ENCODE data around the gene EML1.

EML1 gene

GRCh38 chr14:99976681-99977080, 183.5 kb downstream of the EML1 start:
- in situ Hi-C loops (cut with MboI; ENCODE audit: low pct_unique_long_range_greater_than_20kb, low sequenced_read_pairs, unreplicated experiment): no loop called here
- no peak for DNase-seq (ENCODE audit: low spot score)
- no peak for TF ChIP-seq CTCF (IDR thresholded peaks at IDR 0.05; ENCODE audit: extremely low read depth, insufficient read depth, missing control alignments)

DNA sequence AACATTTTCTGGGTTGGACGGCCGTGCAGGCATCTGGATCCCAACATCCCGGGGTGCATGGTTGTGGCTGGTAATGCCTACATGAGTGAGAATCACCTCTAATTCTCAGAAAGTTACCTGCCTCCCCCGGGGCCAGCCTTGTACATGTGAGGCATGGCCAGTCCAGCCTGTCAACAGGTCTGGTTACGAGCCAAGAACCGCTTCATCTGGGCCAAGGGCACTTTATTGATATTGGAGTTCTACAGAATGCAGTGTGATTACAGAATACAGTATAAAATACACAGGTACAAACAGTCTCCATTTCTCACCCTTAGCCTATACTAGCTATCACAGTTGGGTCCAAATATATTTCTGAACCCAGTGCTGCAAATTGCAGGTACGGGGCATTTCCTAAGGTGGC, 187.1 kb downstream of the EML1 start:
- in situ Hi-C loops (cut with MboI; ENCODE audit: low pct_unique_long_range_greater_than_20kb, low sequenced_read_pairs, unreplicated experiment): no loop called here
- TF ChIP-seq CTCF (IDR thresholded peaks at IDR 0.05; ENCODE audit: extremely low read depth, insufficient read depth, missing control alignments): no peak

GRCh38 chr14:99981806-99982205, 188.6 kb downstream of the EML1 start:
- peak; percentile 1 for TF ChIP-seq CTCF (IDR thresholded peaks at IDR 0.05; ENCODE audit: extremely low read depth, insufficient read depth, missing control alignments)
- in situ Hi-C loops (cut with MboI; ENCODE audit: low pct_unique_long_range_greater_than_20kb, low sequenced_read_pairs, unreplicated experiment): no loop called here
- no peak for DNase-seq (ENCODE audit: low spot score)

More for the DNA sequence above, 187.1 kb downstream of the EML1 start:
- no peak for DNase-seq (ENCODE audit: low spot score)

GRCh38 chr14:99982537-99983250, 189.5 kb downstream of the EML1 start:
- in situ Hi-C loops (cut with MboI; ENCODE audit: low pct_unique_long_range_greater_than_20kb, low sequenced_read_pairs, unreplicated experiment): no loop called here
- peak; percentile 87 for TF ChIP-seq CTCF (IDR thresholded peaks at IDR 0.05; ENCODE audit: extremely low read depth, insufficient read depth, missing control alignments)
- DNase-seq (ENCODE audit: low spot score): peak; percentile 75

GRCh38 chr14:99983251-99984015, 190.2 kb downstream of the EML1 start:
- DNase-seq (ENCODE audit: low spot score): no peak
- in situ Hi-C loops (cut with MboI; ENCODE audit: low pct_unique_long_range_greater_than_20kb, low sequenced_read_pairs, unreplicated experiment): no loop called here

DNA sequence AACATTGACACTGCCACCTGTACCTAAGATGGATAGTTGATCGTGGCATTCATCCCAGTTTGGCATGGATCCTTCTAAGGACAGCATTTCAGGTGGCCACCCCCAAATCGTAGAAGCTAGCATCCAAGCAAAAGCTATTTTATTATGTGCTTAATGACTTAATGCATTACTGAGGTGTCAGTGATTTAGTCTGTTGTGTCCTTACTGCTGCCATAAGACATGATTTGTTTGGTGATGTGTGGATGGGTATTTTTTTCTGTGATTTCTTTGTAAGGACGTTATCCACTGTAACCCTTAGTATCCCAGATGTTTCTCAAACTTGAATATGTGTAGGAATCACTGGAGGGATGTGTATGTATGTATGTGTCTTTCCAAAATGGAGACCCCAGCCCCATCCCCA, 190.8 kb downstream of the EML1 start:
- TF ChIP-seq CTCF (IDR thresholded peaks at IDR 0.05; ENCODE audit: extremely low read depth, insufficient read depth, missing control alignments): no peak
- in situ Hi-C loops (cut with MboI; ENCODE audit: low pct_unique_long_range_greater_than_20kb, low sequenced_read_pairs, unreplicated experiment): no loop called here
- no peak for DNase-seq (ENCODE audit: low spot score)

More at GRCh38 chr14:99983251-99984015, 190.2 kb downstream of the EML1 start:
- TF ChIP-seq CTCF (IDR thresholded peaks at IDR 0.05; ENCODE audit: extremely low read depth, insufficient read depth, missing control alignments): no peak

Data from GM13977 (cell line).